Colon (tissue), 2 donors: Measurements from ENCODE around the gene MYO18B.

ENCODE experiments used
- FAIRE-seq: peaks from 2 replicates; lab custom pipeline; 2012; peaks lifted over from hg19 to GRCh38; lab: Jason Lieb, UNC
- donor health status: control.
- donor health status: control.

Gene MYO18B

DNA sequence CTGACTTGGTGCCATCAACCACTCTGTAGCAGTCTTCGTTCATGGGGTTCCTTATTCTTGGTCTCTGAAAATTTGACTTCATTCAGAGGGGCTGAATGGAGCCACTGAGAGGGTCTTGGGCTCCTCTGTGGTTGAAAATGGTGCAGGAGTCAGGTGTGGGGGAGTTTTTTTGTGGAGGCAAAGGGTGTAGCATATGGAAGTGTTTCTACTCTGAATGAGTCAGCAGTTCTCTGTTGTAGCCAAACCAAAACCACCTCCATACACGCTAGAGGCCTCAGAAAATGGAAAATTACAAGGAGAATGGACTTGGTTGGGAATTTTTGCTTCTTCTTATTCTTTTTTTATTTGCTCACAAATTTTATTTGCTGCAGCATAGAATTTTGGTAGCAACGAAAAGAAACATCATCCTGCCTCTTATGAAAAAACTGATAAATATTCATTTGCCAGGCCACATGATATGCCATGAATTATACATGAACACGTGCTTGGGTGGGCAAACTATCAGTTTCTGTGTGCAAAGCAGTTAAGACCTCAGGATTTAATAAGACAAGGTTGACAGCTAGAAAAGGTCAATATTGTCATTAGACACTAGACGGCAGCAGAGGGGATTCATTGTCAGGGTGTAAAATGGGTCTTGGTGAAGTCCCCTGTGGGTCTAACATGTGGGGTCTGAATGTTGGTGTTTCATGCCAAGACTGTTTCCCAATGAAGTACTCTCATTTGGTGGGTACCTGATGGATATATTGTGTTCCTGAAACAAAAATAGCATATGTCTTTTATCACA is 111.7 kb downstream of the MYO18B start:
- FAIRE-seq: no peak

DNA sequence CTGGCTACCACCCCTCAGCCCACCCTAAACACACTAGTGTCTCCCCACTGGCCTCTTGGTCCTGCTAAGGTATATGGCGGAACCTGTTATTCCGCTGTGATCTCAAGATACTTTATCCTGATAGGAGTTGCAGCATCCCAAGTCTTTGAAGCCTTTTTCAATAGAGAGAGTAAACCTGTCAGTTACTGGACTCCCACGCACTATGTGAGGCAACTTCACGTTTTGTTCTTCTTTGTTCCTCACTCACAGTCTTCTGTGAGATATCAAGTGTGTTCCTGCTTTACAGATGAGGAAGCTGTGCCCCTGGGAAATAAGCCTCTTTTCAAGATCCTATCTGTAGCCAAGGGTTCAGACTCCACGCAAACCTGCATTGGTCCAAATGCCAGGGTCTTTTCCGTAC is 127.8 kb downstream of the MYO18B start:
- FAIRE-seq: no peak

- no peak for FAIRE-seq
Observed at GRCh38 chr22:25874327-25874726, 132.3 kb downstream of the MYO18B start.

DNA sequence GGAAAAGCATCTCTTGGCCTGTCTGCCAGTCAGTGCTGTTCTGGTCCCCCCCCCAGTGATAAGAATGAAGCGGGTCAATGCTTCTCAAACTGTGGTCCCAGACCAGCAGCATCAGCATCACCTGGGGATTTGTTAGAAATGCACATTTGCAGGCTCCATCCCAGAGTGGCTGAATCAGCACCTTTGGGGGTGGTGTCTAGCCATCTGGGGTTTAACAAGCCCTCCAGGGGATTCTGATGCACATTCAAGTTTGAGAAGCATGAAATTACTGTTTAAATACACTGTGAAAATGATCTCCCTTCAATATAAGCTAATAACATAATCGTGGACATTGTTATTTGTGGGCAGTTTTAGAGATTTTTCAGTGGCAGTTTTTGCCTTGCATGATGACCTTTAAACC is 133.5 kb downstream of the MYO18B start:
- FAIRE-seq: no peak

- FAIRE-seq: no peak
Observed at GRCh38 chr22:25876871-25877270, 134.9 kb downstream of the MYO18B start.

- FAIRE-seq: no peak
Observed at GRCh38 chr22:25878933-25879332, 136.9 kb downstream of the MYO18B start.

DNA sequence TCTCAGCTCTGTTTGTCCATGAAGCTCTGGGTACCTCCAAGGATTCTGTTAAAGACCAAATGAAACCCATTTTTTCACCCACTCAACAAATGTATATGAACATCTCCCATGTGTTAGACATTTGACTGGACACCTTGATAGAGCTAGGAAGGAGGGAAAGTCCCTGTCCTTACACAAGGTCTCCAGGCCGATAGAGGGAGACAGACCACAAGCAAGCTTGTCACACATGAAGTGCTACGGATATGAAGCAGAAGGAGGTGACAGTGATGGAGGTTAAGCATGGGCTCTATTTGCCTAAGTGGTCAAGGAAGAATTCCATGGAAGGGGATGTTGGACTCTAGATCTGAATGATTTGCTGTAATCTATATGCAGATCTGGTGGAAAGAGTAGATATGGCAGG is 138.5 kb downstream of the MYO18B start:
- no peak for FAIRE-seq

DNA sequence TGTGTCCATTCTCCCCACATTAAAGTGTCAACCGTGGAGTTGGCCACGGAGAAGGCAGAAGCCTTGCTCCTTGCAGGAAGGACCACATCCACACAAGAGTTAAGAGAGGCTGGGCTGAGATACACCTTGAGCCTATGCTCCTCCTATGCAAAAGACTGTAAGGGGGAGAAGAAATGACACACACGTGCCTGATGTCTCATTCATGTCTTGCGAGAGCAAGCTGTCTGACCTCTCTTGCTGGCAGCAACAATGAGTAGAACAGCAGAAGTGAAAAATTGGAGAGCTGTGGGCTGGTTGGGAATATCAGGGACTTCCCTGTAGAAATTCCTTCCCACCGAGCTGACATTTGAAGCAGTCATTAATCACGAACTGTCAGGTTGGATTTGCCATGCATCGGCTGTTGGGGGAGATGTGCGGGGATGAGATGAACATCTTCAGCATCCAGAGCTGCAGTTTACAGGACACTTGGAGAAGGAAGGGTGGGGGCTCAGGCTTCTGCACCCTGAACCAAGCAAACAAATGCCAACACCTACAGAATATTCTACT is 139.3 kb downstream of the MYO18B start:
- FAIRE-seq: no peak

DNA sequence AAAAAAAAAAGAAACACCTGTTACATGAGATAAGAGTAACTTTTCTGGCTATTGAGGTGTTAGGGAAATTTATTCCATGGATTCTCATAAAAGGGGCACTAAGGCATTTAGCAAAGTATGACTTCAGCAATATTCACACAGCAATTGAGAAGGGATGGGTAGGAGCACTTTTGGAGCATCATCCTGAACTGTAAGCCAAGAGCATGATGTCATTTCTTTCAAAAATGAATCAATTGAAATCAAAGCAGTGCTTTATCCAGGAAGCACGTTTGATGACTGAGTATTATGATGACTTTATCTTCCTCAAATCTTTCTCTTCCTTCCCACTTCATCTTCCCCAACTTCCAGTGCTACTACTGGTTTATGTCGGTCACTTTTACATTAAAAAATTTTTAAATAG is 140.4 kb downstream of the MYO18B start:
- FAIRE-seq: no peak

GRCh38 chr22:25883482-25884033 is 141.6 kb downstream of the MYO18B start:
- no peak for FAIRE-seq

DNA sequence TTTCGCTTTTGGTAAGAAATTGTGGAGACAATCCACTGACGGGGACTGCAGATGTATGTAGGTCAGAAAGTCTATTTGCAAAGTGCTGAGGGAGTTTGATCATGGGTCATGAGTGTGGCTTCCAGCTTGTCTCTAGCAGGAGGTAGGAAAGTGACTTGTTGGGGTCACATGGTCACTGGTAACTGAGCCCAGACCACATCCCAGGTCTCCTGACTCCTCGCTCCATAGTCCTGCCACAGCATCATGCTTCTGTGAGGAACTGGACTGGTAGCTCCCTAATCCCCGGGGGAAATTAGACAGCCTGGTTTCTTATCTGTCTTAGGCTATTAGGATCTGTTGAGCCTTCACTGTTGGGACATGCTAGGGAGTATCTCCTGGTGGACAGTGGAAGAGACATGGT is 142.1 kb downstream of the MYO18B start:
- FAIRE-seq: no peak

DNA sequence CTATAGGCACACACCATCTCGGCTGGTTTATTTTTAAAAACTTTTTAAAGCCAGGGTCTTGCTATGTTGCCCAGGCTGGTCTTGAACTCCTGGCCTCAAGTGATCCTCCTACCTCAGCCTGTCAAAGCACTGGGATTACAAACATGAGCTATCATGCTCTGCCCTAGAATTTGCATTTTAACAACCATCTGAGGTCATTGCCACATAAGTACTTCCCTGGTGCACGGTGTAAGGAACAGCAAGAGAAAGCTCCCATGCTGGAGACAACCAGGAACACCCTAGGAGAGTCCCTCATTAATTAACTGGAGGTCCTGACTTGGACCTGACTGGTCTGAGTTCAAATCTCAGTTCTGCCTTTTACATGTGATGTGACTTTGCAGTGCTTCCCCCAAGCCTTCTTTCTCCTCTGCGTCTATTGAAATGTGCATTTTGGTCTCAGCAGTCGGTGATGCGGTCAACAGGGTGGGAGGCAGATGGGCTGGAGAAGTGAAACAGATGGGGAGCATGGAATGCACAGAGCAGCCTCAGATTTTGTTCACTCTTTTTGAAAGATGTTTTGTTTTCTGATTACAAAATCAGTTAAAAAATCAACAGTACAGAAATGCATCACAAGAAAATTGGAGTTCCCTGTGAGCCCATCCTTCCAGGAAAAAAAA is 146.5 kb downstream of the MYO18B start:
- FAIRE-seq: no peak

- no peak for FAIRE-seq
Observed at GRCh38 chr22:25890651-25891050, 148.7 kb downstream of the MYO18B start.

DNA sequence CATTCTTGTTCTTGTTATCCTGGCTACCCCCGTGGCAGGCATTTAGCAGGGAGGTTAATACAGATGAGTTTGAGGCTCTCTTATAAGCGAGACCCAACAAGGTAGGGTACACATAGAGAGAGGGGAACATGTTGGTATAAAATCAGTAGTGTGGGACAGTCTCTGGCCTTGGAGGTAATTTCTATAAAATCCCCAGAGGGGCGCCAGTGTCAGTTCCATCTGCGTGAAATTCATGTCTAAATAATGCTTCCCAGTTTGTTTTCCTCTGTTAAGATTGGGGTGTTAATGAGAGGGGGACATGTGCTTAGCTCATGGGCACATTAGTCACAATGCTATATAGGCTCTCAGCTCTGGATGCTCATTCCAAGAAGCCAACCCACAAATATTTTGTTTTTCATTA is 150.7 kb downstream of the MYO18B start:
- no peak for FAIRE-seq

- FAIRE-seq: no peak
Observed at GRCh38 chr22:25895678-25896077, 153.7 kb downstream of the MYO18B start.

GRCh38 chr22:25896098-25896497 is 154.1 kb downstream of the MYO18B start:
- FAIRE-seq: no peak

- FAIRE-seq: no peak
Observed at GRCh38 chr22:25896592-25896991, 154.6 kb downstream of the MYO18B start.

DNA sequence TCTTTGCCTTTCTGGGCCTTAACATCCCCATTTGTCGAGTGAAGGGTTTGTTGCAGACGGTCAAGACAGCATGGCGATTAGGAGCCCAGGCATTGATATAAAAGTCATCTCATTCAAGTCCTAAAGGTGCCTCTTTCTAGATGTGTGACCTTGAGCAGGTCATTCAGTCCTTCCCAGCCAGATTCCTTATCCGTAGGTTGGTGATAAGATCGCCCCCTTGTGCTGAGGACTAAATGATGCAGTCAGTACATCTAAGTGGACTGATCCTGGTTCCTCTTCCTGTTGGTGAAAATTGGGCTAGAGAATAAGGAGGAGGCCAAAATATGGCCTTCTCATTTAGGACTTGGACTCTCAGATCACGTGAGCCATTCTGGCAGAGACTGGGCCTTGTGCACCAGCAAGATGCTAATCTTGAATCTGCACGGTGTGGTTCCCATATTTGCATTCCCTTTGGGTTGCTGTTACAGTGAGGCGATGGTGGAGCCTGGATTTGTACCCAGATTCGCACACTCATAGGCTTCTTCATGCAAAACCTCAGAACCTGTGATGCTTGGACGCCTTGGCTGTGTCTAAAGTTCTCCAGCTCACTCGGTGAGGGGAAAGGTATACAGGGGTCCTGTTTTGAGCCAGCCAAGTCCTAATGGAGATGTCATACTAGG is 156.8 kb downstream of the MYO18B start:
- FAIRE-seq: no peak

DNA sequence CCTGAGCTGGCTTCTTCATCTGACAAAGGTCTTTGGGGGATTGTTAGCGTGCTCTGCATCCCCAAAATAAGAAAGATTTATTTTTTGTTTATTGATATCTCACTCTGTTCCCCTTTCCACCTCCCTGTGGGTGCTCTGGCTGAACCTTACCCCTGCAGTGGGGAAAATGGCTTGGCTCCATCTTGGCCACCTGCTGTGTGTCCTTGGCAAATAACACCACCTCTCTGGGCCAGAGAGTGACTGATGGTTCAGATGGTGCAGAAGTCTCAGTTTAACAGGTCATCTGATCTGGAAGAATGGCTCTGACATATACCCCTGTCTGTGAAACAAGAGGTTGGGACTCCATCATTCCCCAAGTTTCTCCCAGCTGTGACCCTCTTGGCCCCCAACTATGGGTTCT is 157.6 kb downstream of the MYO18B start:
- FAIRE-seq: no peak

DNA sequence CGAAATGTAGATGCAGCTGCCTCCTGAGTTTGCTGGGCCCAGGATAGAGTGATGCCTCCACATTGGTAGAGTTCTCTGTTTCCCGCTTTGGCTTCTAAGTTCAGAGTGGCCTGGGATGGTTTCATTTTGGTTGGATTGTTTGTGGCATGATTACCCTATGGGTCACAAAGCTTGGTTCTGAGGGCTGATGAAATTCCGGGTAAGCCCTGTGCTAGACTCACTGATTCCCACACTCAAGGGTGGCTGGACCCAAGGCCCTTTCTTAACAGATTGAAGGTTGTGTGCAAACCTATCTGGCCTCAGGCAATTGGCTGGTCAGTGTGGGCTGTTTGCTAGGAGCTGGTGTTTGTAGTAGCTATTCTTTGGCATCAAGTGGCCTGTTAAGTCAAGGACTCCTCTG is 158.4 kb downstream of the MYO18B start:
- no peak for FAIRE-seq

- no peak for FAIRE-seq
Observed at GRCh38 chr22:25900880-25901279, 158.9 kb downstream of the MYO18B start.

DNA sequence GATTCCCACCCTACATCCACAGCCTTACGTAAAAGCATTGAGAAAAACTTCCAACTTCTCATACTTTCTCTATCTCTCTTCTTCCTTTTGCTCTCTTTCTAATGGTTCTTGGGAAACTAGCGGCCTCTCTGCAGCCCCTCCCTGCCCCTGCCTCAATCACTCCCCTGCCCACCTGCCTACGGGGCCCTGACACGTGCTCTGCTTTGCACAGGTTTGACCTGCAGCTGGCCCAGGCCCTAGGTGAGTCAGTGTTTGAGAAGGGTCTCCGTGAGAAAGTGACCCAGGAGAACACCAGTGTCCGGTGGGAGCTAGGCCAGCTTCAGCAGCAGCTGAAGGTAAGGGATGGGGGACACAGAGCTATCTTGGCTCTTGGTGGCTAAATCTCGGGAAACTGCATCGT is 160.4 kb downstream of the MYO18B start:
- FAIRE-seq: no peak

DNA sequence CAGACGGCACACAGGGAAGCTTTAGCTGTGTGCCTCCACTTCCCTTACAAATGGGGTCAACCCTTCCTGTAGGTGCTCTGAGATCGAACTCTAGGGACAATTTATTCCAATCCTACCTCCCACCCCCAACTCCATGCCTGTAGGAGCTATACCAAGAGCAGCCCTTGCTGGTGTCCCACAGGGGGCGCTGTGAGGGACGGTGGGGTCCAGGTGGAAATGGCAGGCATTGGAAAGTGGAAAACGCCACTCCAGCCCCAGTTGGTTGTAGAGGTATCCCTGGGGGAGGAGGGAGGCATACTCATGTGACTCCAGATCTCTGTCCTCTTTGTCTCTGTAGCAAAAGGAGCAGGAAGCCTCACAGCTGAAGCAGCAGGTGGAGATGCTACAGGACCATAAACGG is 161.3 kb downstream of the MYO18B start:
- FAIRE-seq: no peak
